A549 (cell line): ENCODE measurements around the gene PROCA1.
A peak's percentile ranks its signal among the peaks of the same experiment; 100 is the strongest.

ENCODE experiments used
- CEBPB ChIP-seq, 2 experiments: fragments of >200 bp in 1 of 2; sonication (Bioruptor Twin) in 1 of 2; formaldehyde crosslinking in 1 of 2; IDR thresholded peaks; 2 replicates each; pipeline ENCODE4 v1.6.1; 2012 to 2016
- CTCF ChIP-seq: fragments of >200 bp; sonication (Bioruptor Twin); formaldehyde crosslinking; IDR thresholded peaks from 3 replicates; pipeline ENCODE4 v1.5.1; 2016
- FOXS1 ChIP-seq: fragments of 250-450 bp; sonication (Bioruptor Pico); IDR thresholded peaks from 2 replicates; pipeline ENCODE4 v1.5.0; 2020; ENCODE audit warnings: mild to moderate bottlenecking, moderate library complexity
- GATA3 ChIP-seq: IDR thresholded peaks from 2 replicates; pipeline ENCODE4 v1.6.1; 2012; ENCODE audit warnings: borderline replicate concordance
- JUNB ChIP-seq: fragments of >200 bp; sonication (Bioruptor Twin); formaldehyde crosslinking; IDR thresholded peaks from 2 replicates; pipeline ENCODE4 v1.6.1; 2016
- KDM5A ChIP-seq: fragments of 200-600 bp; sonication (generic); IDR thresholded peaks from 2 replicates; pipeline ENCODE4 v1.6.1; 2016; ENCODE audit warnings: antibody characterized with exemption, mild to moderate bottlenecking
- NPAS2 ChIP-seq: fragments of 250-450 bp; sonication (Bioruptor Pico); IDR thresholded peaks from 2 replicates; pipeline ENCODE4 v1.8.0; 2022; ENCODE audit warnings: mild to moderate bottlenecking, moderate library complexity, borderline replicate concordance
- PBX3 ChIP-seq: IDR thresholded peaks from 2 replicates; pipeline ENCODE4 v1.6.1; 2012
- POLR2A ChIP-seq: IDR thresholded peaks from 2 replicates; pipeline ENCODE4 v1.6.1; 2012; ENCODE audit warnings: mild to moderate bottlenecking, low read length
- RARB ChIP-seq: fragments of 250-450 bp; sonication (Bioruptor Pico); IDR thresholded peaks from 2 replicates; pipeline ENCODE4 v1.8.0; 2021; ENCODE audit warnings: mild to moderate bottlenecking, moderate library complexity
- TP53 ChIP-seq: fragments of 250-450 bp; sonication (Bioruptor Pico); IDR thresholded peaks from 2 replicates; pipeline ENCODE4 v1.5.0; 2021; ENCODE audit warnings: mild to moderate bottlenecking, moderate library complexity
- TF ChIP-seq, protein P1 (sequence below): fragments of 250-450 bp; sonication (Bioruptor Pico); IDR thresholded peaks from 2 replicates; pipeline ENCODE4 v1.5.0; 2021; ENCODE audit warnings: mild to moderate bottlenecking, moderate library complexity, borderline replicate concordance
- TF ChIP-seq, protein P2 (sequence below): fragments of 450-650 bp; IDR thresholded peaks from 2 replicates; pipeline ENCODE4 v1.6.1; 2014; ENCODE audit warnings: antibody characterized with exemption
- TF ChIP-seq, protein P3 (sequence below): IDR thresholded peaks from 2 replicates; pipeline ENCODE4 v1.6.1; 2012

- TF ChIP-seq CEBPB (IDR thresholded peaks at IDR 0.05) (no peak), POLR2A (0 out of 2 replicates have a peak, but pooled peaks have one; percentile 9), CTCF (no peak), RARB (CRISPR knock-in tag) (no peak), PBX3 (no peak), FOXS1 (no peak), KDM5A (no peak), JUNB (no peak), NPAS2 (CRISPR knock-in tag) (no peak), GATA3 (no peak), TP53 (CRISPR knock-in tag) (no peak)
- TF ChIP-seq, protein P1, sequence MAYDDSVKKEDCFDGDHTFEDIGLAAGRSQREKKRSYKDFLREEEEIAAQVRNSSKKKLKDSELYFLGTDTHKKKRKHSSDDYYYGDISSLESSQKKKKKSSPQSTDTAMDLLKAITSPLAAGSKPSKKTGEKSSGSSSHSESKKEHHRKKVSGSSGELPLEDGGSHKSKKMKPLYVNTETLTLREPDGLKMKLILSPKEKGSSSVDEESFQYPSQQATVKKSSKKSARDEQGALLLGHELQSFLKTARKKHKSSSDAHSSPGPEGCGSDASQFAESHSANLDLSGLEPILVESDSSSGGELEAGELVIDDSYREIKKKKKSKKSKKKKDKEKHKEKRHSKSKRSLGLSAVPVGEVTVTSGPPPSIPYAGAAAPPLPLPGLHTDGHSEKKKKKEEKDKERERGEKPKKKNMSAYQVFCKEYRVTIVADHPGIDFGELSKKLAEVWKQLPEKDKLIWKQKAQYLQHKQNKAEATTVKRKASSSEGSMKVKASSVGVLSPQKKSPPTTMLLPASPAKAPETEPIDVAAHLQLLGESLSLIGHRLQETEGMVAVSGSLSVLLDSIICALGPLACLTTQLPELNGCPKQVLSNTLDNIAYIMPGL (CRISPR knock-in tag) = no peak
- TF ChIP-seq, protein P2, sequence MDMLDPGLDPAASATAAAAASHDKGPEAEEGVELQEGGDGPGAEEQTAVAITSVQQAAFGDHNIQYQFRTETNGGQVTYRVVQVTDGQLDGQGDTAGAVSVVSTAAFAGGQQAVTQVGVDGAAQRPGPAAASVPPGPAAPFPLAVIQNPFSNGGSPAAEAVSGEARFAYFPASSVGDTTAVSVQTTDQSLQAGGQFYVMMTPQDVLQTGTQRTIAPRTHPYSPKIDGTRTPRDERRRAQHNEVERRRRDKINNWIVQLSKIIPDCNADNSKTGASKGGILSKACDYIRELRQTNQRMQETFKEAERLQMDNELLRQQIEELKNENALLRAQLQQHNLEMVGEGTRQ = no peak
- TF ChIP-seq, protein P3, sequence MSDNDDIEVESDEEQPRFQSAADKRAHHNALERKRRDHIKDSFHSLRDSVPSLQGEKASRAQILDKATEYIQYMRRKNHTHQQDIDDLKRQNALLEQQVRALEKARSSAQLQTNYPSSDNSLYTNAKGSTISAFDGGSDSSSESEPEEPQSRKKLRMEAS = no peak
Observed at GRCh38 chr17:28745786-28746411, 34.2 kb upstream of the PROCA1 start.
